Stimulated activated CD8-positive, alpha-beta memory T cell treated with anti-CD3 and anti-CD28 coated beads, Interleukin-12 subunit alpha, Interleukin-12 subunit beta, amount 100 ng/mL, for 1 hour (primary cell): ENCODE data around the gene APBB2.

Experiments
- DNase-seq: peaks from one replicate; pipeline ENCODE4 v3.0.0-alpha.2; 2020; ENCODE audit warnings: low read depth

The APBB2 gene

DNA sequence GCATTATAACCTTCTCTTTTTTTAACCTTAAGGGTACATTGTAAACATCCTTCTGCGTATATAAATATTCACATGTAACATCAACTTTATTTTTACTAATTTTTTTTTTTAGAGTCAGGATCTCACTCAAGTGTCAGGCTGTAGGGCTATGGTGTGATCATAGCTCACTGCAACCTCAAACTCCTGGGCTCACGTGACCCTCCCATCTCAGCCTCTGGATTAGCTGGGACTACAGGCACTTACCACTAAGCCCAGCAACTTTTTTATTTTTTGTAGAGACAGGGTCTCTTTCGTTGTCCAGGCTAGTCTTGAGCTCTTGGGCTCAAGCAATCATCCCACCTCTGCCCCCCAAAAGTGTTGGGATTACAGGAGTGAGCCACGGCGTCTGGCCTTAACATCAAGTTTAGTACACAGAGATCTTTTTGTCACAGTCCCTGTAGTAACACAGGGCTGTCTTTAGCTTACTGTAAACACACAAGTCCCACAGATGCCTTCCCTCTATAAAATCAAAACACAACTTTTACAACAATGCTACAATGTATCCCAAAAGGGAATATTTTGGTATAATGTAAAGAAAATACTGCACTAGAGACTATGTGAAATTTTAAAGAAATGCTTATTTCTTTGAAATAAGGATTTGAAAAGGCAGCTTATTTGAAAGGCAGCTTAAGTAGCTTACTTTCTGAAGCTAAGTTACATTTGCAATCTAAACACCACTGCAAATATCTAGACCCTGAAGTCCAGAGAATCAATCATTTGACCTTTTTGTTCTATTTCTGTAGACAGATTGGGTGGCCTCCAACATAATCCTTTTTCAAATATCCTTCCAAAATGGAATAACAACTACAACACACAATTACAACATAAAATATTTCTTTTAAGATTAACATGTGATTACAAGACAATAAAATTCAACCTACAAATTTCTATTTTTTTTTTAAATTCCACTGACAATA is 116.0 kb downstream of the APBB2 start:
- no peak for DNase-seq

DNA sequence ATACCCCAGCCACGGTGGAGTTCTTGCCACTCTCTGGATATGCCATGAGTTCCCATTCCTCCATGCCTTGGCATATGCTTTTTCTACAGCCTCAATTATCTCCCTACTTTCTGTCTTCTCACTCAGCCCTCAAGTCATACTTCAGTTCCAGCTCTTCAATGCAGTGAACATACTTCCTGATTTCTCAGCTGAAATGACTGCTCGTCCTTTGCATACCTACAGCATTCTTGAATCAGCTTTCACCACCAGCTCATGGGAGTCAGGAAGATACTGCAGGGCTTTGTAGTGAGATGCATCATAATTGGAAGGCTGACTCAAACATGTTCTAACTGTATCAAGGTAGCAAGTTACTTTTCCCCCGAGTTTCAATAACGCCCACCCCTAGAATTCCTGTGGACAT is 118.4 kb downstream of the APBB2 start:
- DNase-seq: no peak

GRCh38 chr4:41095192-41095872 is 119.0 kb downstream of the APBB2 start:
- DNase-seq: no peak

- DNase-seq: no peak
Observed at GRCh38 chr4:41092128-41092527, 122.2 kb downstream of the APBB2 start.

DNA sequence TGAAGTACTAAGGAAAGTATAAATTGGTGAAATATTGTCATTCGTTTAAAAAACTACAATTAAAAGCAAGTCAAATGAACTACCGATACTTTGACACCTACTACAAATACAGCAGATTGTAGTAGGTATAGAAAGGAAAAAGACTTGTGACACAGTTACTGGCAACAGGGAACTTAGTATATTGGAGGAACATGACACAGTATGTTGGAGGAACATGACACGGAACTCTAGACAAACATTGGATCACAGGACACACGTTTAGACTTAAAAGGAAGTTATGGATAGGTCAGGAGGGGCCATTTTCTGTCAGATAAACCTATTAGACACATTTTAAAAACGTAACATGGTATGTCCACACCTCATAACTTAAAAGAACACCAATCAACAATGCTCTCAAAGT is 132.5 kb downstream of the APBB2 start:
- no peak for DNase-seq

- DNase-seq: no peak
Observed at GRCh38 chr4:41080976-41081375, 133.4 kb downstream of the APBB2 start.

GRCh38 chr4:41079881-41080560 is 134.3 kb downstream of the APBB2 start:
- DNase-seq: no peak

GRCh38 chr4:41077628-41078027 is 136.7 kb downstream of the APBB2 start:
- DNase-seq: no peak

DNA sequence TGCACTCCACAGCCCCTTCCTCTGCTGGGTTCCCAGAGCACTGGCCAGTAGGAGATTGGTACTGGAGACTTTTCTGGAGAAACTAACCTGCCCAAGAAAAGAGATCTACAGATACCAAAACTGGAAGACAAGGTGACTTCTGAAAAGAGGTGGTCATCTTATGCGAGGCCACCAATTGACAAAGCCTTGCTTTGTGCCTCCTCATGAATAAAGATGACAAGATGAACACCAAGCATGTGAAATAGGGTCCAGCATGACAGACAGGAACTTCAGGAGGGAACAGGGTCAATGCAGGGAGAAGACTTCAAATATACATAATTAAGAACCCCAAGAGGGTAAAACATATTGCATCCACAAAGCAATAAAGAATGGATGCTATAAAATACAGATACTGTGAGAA is 137.9 kb downstream of the APBB2 start:
- no peak for DNase-seq

GRCh38 chr4:41074215-41074614 is 140.1 kb downstream of the APBB2 start:
- DNase-seq: no peak

DNA sequence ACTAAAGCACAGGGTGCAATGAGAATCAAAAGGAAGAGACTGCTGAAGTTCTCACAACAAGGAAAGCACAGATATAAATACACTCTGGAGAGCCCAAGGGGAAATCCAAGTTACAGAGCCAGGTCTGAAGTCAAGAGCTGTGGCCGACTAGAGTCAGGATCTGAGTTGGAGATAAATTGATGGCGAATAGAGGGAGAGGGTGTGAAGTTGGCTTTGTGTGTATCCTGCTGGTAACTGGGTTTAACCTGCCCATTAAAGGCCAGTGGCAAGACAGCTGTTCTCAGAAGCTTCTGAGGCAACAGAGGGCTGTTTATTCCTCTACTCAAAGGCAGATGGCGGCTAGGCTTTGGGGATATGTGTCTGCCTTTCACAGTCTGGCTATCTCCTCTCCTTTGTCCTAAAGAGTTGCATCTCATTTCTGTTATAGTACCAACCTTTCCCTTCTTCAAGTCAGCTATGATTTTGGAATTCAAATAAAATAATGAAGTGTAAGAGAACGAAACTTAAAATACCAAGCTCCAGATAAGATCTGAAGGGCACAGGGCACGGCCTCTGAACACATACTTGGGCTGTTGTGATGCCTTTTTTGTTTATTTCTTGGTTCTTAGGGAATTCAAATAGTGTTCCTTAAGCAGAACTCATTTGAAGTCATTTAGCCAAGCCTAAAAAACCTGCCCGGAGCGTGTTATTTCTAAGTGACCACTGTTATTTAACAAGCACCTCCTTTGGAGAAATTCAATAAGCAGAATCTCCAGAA is 142.1 kb downstream of the APBB2 start:
- no peak for DNase-seq

GRCh38 chr4:41070516-41071281 is 143.6 kb downstream of the APBB2 start:
- no peak for DNase-seq

- no peak for DNase-seq
Observed at GRCh38 chr4:41069838-41070237, 144.5 kb downstream of the APBB2 start.

- DNase-seq: no peak
Observed at GRCh38 chr4:41069257-41069656, 145.1 kb downstream of the APBB2 start.

GRCh38 chr4:41067369-41067768 is 147.0 kb downstream of the APBB2 start:
- no peak for DNase-seq

- DNase-seq: no peak
Observed at GRCh38 chr4:41066049-41066448, 148.3 kb downstream of the APBB2 start.

GRCh38 chr4:41065434-41066006 is 148.8 kb downstream of the APBB2 start:
- DNase-seq: no peak

- DNase-seq: no peak
Observed at GRCh38 chr4:41064953-41065352, 149.4 kb downstream of the APBB2 start.

DNA sequence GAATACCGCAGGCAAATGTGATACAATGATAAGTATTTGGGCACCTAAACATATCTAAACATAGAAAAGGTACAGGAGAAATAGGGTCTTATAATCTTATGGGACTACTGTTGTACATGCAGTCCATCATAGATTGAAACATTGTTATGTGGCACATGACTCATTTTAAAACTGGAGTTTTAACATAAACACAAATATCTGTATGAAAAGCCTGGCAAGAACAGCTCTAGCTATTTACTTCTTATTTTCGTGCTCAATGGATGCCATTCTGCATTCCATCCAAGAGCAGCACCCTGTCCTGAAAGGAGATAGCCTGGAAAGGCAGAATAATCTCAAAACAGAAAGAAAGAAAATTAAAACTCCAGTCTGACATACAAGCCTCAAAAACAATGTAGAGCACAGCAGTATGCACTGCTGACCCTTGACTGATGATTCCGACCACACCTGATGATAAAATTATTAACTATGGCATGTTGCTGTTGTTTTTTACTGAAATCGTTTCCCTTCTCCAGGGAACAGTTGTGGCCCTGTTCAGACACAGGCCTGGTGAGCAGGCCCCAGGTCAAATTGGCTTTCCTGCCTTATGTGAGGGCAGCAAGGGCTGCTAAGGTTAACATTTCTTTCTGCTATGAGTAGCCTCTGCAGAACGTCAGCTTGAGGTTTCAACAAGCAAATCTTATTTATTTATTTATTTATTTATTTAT is 152.7 kb downstream of the APBB2 start:
- DNase-seq: no peak
